ENCODE measurements around the gene TRAPPC3.

- no peak for TF ChIP-seq CTCF (optimal IDR thresholded peaks at IDR 0.05 in 1 of 3, IDR thresholded peaks at IDR 0.05 in 1 of 3, conservative IDR thresholded peaks at IDR 0.05 in 1 of 3; ENCODE audit: extremely low read depth in 1 of 3, insufficient read depth in 2 of 3, low read length in 3 of 3)
- no peak for TF ChIP-seq EZH2 (IDR thresholded peaks at IDR 0.05; ENCODE audit: low read length)
Measured at GRCh38 chr1:36165145-36165544, 15.9 kb upstream of the TRAPPC3 start.

Measured in keratinocyte (primary cell).